HG03460 (cell line): ENCODE data around the gene SLC16A7.
"Not testable (repeated sequence)": the region's sequence is repeated elsewhere in the genome, so short reads cannot be mapped to it uniquely, and the experiment has no call there.

Experiments
- ATAC-seq: cut with Tn5 transposase; IDR thresholded peaks from one replicate; pipeline ENCODE4 v1.9.1; 2021; ENCODE audit not compliant: unreplicated experiment

SLC16A7 gene

DNA sequence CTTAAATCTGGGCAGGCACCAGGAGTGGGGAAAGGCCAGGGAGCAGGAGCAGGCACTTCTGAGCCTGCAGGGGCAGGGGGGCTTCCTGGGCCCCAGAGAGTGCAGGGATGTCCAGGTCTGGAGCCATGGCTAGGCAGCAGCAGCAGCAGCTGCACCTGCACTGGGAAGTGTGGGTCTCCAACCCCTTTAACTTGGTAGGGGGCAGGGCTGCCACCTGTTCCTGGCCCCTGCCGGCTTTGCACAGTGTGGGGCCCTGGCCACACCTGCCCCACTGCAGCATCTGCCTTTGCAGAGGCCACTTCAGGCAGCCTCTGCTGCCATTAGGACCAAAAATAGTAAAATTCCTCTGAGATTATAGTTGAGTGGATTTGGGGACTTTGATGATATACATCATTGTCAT is 138.5 kb downstream of the SLC16A7 start:
- ATAC-seq: no peak

DNA sequence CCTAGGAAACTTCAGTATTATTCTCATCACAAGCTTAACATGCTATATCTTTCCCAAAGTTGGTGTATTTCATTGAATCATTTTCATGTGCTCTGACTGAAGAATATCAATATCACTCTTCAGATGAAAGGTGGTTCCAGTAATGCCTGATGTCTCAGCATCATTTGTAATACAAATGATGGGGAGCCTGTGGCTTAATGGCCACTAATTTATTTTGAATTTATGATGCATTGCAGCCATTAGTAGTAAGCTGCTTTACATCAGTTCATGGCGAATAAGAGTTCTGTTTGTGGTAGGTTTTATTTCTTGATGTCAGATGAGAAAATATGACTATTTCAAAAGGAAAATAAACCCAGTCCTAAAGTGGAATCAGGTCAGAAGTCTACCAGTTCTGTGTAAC is 139.4 kb downstream of the SLC16A7 start:
- ATAC-seq: no peak

DNA sequence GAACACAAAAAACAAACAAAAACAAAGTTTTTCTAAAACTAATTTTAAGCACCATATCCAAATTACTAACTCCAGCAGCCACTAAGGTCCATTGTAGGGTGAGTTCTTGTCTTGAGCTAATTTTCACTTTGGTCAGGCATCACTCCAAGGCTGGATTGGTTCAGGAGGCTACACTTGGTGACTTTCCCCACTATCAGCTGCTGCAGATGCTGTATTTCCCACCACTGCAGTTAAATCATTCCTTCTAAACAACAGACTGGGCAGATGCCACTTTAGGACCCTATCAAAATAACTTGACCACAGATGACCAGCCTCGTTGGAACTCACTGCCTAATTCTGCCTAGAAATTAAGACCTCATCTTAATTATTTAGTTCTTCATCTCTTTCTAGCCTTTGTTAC is 140.5 kb downstream of the SLC16A7 start:
- no peak for ATAC-seq

DNA sequence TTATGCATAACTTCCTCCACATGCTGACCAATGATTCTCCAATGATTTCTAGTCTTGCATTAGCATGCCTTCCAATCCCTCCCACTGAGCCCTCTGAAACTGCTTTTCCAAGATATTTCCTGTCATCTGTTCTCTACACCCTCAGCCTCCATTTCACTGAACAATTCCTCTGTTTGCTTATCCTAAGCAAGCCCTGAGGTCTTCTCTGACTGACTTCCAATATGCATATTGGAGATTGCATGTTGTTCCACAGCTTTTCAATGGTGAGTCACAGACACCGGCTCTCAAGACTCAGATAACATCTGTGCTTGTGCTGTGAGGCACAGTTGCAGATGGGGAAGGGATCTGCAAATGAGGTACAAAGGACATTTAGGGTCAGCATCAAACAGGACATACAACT is 141.0 kb downstream of the SLC16A7 start:
- no peak for ATAC-seq

DNA sequence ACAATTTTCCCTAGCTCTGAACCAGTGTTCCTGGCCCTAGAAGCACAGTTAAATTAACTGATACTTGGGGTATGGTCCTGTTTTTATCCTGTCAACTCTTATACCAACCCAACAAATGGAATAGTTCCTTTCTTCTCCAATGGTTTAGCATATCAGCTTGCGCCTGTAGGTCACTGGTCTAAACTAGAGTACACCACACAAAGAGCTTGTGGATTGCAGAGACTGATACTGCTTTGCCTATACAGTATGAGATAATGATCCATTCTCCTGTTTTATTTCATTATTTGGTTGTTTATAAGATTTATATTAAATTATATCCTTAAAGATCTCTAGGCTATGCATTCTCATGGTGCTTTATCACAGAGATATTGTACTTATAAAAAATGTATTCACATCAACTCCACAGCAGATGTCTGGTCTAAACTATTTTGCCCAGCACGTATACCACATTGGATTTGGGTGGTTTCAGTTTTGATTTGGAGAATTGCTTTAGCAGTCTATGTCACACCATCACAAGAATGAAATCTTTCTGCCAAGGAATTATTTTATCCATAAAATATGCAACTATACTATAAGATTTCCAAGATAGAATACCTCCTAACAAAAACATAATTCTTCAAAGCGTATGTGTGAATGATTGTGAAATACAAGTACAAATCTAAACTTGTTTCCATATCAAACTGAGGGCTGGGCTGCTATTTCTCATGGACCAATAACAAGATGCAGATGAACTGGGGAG is 142.1 kb downstream of the SLC16A7 start:
- ATAC-seq: no peak

DNA sequence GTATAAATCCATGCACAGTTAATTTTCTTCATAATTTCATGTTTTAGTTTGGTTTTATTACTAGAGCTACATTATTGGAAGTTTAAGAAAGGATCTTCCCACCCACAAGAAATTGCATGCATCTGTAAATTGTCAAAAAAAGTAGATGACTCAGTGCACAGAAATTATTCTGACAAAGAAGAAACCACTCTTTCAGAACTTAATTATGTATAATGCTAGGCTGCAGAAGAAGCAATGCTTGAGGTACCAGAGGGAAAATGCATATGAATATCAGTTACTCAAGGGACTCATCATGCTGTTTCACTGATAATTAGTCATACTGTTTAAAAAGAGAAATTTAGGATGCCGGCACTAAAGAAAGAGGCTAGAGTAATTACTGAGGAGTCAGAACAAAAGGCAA is 147.0 kb downstream of the SLC16A7 start:
- ATAC-seq: no peak

DNA sequence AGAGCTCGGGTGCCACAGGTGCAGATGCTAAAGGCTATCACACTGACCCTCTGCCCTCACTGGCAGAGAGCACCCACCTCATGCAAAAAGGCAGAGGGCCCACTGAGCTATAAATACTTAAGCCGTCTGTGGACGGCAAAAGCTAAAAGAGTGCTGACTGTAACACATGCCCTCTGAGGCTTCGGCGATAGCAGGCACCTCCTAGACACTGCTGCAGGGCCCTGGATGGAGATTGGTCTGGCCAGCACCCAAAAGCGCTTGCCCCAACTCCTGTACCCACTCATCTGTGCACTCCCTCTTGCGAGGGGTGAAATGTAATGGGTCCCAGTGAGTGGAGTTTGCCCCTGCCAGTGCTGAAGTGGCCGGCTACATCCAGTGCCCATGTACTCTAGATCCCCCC is 148.7 kb downstream of the SLC16A7 start:
- no peak for ATAC-seq

DNA sequence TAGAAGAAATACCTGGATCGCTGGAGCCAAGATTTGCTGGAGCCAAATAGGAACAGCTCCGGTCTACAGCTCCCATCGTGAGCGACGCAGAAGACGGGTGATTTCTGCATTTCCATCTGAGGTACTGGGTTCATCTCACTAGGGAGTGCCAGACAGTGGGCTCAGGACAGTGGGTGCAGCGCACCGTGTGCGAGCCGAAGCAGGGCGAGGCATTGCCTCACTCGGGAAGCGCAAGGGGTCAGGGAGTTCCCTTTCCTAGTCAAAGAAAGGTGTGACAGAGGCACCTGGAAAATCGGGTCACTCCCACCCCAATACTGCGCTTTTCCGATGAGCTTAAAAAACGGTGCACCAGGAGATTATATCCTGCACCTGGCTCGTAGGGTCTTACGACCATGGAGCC is 155.3 kb downstream of the SLC16A7 start:
- ATAC-seq: not testable (repeated sequence)

DNA sequence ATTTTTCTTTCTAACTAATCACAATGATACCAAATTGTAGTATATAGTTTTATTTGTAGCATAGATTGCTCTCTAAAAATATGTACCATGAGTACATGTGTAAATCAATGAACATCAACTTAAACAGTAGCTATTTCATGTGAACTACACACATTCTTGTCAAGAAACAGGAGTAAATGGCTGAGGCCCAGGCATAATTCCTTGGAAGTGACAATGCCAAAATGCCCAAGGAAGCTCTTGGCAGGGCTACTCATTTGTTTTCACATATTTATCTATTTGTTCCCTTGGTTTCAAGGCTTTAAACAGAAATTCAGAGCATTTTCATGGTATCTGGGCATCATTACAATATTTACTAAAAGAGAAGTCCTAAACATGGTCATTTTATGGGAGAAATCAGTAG is 165.7 kb downstream of the SLC16A7 start:
- ATAC-seq: no peak

DNA sequence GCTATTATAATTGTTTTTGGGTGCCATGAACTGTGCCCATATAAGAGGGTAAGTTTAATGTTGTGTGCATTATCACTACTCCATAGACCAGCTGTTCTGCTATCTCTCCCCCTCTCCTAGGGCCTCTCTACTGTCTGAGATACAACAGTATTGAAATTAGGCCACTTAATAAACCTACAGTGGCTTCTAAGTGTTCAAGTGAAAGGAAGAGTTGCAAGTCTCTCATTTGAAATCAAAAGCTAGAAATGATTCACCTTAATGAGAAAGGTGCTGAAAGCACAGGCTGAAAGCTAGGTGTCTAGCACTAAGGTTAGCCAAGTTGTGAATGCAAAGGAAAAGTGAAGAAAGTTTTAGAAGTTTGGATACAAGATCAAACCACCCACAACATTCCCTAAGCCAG is 168.0 kb downstream of the SLC16A7 start:
- ATAC-seq: no peak

DNA sequence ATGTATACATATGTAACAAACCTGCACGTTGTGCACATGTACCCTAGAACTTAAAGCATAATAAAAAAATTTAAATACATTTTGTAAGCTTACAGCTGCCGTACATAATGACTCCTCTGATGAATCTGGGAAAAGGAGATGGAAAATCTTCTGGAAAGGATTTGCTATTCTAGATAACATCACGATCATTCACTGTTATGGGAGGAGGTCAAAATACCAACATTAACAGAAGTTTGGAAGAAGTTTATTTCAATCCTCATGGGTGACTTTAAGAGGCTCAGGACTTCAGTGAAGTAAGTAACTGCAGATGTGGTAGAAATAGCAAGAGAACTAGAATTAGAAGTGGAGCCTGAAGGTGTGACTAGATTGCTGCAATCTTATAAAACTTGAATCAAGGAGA is 172.2 kb downstream of the SLC16A7 start:
- ATAC-seq: no peak

DNA sequence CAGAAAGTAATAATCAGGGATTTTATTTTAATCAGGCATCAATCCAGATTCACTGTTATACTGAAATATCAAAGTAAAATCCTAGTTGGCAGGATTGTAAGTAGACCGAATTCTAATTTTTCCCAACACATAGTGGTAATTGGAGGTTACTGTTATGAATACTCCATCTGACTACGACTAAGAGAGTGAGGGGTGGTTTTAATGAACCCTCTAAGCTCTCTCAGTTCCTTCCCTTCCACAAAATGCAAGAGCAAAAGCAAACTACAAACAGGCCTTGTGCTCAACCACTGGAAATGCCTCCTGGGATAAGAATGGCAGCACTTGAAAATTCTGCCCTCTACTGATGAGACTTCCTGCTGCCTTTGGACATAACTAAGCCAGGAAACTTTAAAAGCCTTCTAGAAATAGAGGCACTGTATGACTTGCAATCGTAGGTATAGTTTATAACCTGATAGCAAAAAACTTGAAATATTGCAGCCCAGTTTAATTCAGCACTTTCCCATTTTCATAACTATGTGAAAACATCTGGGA is 184.8 kb downstream of the SLC16A7 start:
- no peak for ATAC-seq

DNA sequence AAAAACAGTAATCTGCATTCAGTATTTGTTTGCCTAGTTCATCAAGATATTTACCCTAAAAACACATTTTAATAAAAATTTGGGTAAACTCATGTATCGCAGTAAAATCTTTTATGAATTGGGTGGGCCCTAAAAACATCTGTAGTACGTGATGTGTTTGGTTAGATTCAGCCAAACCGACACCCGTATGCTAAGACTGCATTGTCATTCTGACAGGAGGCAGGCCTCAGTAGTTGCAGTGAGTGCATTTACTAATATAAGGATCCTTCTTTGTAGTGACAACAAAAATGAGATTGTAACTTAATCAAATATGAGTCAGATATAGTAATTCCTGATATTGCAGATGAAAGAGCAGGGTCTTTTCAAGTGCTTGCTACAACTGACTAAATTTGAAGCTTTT is 191.8 kb downstream of the SLC16A7 start:
- ATAC-seq: no peak

DNA sequence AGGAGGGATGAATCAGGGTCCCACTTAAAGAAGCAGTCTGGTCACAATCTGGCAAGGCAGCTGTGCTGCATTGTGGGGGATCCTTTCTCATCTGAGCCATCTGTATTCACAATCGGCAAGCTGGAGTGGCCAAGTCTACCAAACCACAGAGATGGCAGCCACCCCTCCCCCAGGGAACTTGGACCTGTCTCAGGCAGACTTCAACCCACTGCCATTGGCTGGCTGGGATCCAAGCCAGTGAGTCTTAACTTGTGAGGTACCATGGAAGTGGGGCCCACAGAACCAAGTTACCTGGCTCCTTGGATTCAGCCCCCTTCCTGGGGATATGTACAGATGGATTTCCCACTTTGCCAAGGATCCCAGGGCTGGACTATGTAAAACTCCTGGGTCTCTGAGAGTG is 196.8 kb downstream of the SLC16A7 start:
- ATAC-seq: no peak

DNA sequence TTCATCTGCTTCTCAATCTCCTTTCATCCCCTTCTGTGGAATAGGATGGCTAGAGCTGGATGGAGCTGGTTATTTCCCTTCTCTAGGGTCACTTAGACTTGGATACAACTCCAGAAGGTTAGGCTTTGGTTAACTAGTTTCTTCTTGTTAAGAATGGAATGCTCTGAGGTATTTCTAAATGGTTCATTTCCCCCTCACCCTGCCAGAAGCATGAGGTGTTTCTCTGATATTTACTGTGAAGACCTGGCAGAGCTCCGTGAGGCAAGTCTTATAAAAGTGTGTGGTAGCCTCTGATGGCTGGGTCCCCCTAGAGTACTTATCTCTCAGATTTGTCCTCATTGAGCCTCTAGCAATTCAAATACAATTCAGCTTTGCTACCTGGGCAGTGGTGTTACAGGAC is 207.9 kb downstream of the SLC16A7 start:
- no peak for ATAC-seq

DNA sequence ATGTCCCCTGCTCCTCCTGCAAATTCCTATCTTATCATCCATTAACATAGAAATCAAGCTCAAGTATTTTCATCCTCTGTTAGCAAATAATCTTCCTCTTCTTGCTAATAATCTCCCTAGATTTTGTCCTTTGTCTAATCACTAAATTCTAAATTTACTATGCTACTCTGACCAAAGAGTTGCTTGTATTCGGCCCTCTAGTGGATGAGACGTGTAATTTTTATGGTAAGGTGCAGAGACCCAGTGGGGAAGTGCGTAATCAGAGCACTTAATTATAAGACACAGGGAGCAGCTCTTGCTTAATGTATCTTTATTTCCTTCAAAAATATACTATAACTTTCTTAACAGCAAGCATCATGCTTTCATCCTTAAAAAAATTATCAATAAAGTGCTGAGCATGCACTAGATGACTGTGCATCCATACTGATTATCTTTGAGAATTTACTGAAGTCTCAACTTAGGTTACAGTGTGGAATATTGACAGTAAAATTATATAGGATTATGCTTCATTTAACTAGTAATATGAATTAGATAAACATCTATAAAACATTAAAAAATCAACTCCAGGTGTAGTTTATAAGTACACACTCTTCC is 212.6 kb downstream of the SLC16A7 start:
- ATAC-seq: peak; percentile 78

DNA sequence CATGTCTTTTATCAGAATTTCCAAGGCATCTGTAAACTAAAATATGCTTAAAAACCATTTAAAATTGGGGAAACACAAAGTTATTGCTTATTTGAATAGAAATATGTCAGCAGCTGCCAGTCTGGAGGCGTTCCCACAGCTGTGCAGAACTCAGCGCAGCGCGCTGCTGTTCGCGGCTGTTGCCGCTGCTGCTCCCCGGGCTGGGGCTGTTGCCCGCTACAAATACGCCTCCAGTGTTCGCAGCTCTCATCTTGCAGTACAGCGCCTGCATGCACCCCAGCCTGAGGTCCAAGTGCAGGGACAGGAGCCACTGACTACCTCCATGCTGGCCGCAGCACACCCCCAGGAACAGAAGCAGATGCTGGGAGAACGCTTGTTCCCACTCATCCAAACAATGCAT is 216.2 kb downstream of the SLC16A7 start:
- ATAC-seq: no peak

DNA sequence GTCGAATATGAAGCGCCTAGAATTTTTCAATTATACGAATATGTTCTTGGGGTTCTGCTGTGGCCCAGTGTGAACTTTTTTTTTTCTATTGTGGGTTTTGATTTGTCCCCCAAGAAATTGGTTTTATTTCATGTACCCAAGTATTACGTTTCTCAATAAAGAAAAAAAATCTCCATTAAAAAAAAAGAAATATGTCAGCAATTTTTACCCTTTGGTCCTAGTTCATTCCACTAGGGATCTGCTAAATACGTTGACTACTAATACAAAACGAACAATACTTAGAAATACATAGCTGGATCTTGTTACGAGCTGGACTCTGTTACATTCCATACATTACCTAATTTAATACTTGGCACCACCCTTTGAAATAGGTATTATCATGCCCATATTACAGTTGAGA is 216.9 kb downstream of the SLC16A7 start:
- no peak for ATAC-seq

DNA sequence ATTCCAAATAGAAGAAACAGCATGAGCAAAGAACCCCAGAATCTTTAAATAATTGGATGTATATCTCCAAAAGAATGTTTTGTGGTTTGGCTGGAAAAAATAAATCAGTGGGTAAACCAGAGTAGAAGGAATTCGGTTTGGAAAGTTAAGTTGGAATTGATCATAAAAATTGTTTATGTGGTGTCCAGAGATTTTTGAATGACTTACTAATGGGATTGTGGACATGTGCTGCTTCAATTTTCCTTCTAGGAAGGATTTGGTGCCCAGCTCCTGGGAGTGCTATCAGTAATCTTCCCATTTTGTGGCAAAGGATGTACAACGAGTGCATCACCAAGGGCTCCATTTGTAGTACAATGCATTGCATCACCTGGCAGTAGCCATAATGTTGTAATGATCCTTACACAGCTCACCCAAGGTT is 224.8 kb downstream of the SLC16A7 start:
- no peak for ATAC-seq

DNA sequence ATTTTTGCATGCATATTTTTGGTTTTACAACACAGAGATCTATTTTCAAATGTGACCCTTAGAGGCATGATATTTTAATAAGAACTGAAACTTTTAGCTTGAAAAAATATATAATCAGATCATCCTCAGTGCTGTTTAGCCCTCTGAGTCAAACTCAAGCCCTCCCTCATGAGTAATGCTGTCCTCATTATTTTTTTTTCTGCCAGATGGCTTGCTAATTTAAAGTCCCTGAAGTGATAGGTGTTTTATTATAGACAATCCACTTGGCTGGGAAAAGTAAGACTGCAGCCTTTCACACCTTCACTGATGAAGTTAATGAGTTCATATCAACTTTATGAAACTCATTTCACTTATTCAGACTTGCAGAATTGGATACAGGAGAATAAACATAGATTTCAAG is 227.7 kb downstream of the SLC16A7 start:
- no peak for ATAC-seq

DNA sequence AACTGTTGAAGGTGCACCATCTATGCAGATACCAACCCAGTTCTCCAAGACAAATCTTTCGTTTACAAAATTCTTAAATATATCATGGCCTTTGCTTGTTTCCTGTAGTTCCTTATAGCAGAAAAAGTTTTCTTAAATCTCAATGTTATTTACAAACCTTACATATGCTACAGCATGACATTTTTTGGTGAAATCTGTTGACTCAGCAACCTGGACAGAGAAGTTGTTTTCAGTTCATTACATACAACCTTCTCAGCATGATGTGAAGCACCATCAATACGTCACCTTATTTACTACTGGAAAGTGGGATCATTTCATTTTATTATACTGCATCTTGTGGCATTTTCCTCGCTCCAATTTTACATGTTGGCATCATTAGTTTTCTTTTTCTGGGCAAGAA is 231.9 kb downstream of the SLC16A7 start:
- no peak for ATAC-seq

DNA sequence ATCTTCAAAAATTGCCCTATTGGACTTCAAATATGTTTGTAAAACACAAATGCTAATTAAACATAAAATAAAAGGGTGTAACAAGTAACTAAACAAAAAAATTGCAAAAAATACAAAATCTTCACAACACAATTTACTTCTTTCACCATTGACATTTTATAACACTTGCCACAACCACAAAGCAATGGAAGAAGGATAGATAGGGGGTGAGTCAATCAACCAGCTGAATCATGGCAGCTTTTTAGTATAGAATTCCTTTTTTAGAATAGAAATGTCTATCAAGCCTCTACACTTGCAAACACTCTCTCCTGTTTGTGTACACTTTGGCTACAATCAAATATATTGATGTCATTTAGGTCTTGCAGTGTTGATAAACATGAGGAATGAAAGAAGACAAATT is 232.7 kb downstream of the SLC16A7 start:
- no peak for ATAC-seq

DNA sequence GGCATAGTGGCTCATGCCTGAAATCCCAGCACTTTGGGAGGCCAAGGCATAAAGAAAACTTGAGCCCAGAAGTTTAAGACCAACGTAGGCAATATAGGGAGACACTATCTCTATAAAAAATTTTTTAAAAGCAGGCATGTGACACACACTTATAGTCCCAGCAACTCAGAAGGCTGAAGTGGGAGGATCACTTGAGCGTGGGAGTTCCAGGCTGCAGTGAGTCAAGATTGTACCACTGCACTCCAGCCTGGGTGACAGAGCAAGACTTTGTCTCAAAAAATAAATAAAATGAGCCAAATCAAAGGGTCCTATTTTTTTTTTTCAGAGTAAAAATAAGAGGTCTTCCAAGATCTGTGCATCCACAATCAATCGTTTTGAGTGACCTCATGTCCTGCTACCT is 237.6 kb downstream of the SLC16A7 start:
- ATAC-seq: no peak
